Activated CD4-positive, CD25-positive, alpha-beta regulatory T cell (primary cell): ENCODE measurements around the gene CFAP221.
A peak's percentile ranks its signal among the peaks of the same experiment; 100 is the strongest.
"Not testable (repeated sequence)": the region's sequence is repeated elsewhere in the genome, so short reads cannot be mapped to it uniquely, and the experiment has no call there.

Source experiments
- DNase-seq, 4 experiments: peaks; one replicate each; lab custom pipeline; 2025; lab: John Stamatoyannopoulos, UW

CFAP221 gene

DNA sequence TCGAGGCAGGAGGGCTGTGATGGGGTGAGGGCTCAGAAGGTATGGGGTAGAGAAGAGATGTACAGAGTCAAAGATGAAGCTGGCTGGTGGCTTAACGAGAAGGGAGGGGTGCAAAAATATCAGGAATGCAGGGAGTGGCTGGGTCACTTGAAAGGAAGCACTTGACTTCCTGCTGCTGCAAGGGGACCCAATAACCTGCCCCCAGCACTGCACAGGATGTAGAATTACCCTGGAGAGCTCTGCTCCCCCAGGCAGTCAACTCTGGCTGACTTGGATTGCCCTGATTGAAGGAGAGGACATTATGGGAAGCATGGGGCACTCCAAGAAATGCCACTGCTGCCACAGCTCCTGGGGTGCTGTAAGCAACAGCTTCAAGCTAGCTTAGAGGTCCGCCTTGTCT, 41.8 kb downstream of the CFAP221 start:
- no peak for DNase-seq

DNA sequence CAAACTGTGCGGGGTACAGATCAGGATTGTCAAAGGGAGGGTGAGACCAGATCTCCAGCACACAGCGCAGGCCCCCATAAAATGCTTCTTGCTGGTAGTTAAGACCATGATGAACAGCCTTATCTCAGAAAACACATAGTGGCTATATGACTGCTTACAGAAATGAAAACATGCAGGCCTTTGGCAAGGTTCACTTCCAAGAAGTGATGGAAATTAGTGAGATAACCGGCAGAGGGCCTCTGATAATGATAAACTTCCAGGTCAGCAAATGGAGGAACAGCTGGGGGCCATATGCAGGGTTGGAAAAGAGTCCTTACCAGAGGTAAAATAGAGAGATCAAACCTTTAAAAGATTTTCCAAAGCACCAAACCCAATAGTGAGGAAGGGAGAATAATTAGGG, 46.6 kb downstream of the CFAP221 start:
- DNase-seq: no peak

DNA sequence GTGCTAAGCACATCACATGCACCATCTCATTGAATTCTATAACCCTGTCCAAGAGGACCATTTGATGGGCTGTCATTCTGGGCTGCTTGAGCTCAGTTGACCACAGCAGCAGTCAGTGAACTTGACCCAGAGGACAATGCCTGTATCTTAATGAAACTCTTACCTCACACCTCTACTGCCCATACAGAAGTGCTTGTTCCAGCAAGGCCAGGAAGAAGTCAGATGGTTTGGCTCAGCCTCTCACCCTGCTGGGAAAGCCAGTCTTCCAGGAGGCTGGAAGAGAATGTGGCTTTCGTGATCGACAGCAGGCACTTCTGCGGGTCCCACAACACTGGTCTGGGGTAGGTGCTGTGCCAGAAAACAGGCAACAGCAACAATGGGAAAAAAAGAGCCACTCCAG, 47.3 kb downstream of the CFAP221 start:
- no peak for DNase-seq

DNA sequence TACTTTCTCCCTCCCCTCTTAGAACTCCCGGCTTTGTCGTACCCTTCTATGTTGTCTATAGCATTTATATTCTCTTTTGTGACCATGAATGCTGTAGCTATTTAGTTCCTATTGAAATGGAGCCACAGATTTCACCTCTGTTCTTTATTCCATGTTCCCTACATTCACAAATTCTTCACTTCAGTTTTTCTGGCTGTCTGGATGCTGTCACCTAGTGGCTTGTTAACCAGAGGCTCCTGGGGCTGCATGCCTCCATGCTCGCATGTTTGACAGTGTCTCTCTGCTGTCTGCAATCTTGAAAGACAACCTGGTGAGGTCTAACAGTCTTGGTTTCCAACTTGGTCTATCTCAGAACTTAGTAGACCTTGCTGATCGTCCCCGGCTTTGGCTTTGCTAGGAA, 48.2 kb downstream of the CFAP221 start:
- no peak for DNase-seq

DNA sequence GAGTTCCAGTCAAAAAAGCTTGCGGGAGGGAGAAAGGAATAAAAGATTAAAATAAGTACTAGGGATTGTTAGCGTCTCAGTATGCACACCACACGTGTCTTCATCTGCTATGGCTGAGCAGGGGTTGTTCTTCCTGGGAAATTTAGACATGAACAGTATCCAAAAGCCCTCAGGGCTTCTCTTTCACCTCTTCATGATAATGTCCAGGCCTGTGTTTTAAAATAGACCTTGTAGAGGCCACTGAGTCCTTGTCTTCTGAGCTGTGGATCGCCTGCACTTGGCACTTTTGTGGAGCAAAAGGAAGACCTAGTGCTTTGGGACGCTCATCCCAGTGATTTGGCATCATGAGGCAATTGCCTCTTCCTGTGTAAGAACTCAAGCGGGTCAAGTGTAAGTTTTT, 52.4 kb downstream of the CFAP221 start:
- DNase-seq: no peak

DNA sequence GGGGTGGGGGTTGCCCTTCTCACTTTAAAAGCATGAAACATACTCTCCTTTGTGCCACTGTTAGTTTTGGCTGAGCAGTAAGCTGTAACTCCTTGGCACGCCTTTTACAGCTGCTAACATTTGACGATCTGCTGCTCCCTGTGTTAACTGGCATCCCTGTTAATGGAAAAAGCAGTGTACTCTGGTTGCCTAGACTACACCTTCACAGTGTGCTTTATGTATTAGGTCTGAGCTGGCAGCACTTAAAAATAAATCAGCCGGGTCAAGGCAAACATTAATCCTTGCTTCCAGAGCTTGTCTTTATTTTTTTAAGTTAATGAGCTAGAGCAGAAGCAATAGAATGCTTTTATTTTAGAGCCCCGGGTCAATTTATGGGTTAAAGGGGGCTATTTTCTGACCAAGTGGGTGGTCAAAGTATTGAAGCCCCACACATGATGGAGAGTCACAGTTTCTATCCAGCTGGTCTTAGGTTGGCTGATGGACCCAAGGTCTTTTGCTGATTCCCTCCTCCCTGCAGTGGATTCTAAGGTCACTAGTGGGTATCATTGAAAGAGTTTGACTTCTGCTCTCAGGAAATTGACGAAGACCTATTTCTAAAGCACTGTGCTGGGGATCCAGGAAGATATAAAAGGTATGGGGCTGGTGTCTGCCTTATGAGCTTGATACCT, 54.5 kb downstream of the CFAP221 start:
- DNase-seq: no peak

DNA sequence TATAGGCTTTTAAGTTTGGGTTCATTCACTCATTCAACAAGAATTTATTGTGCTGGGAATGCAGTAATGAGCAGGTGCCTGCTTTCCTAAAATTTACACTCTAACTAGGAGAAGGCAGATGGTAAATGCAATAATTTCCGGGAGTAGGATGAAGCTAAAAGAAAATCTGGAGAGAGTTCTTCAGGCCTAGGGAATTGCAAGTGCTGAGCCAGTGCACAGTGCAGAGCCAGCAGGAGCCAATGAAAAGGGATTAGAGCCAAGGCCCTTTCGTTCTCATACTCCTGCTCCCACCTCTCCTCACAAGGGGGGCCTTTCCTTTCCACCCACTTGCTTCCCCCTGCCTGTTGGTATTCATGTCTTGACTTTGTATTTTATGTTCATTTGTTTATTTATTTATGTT, 55.1 kb downstream of the CFAP221 start:
- DNase-seq: no peak

DNA sequence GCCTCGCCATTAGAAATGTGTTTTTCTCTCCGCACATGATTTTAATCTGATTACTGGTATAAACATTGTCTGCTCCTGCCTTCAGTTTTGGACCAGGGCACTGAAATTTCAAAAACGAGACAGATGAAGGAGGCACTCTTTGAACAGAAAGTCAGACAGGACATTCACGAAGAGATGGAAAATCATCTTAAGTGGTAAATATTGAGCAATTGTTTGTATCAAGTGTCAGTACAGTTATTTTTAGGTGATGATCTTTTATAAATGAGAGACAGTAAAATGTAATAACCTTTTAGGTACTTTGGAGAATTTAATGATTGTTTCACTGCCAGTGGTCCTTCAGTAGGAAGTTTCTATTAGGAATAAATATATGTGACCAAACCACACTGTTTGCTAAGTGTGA, 60.8 kb downstream of the CFAP221 start:
- no peak for DNase-seq

DNA sequence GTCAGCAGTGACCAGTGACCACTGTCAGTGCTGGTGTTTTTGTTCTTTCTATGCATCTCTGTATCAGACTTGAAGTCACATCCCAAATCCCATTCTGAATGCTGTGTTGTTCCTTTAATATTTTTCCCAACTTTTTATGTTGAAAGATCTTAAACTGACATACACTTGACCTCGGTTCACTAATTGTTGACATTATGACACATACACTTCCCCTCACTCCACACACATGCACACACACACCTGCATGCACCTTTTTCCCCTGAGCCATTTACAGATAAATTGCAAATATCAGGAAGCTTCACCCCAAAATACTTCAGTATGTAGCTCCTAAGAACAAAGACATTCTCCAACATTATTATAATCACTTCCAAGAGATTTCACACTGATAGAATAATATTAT, 62.4 kb downstream of the CFAP221 start:
- DNase-seq: no peak

DNA sequence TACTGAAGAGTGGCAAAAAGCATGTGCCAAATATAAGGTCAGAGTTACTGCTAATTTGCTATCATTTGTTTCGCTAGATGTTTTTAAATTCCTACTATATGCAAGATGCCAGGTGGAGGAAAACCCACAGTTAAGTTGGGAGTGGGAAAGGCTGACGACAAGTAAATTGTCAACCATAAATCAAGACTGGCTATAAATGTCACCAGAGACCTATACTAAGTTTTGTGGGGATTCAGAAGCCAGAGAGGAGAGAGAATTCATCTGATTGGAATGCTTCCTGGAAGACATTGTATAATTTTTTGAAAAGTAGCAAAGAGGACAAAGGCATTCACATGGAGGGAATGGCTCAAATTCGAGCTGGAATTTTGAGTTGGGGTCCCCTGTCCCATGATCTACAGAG, 64.3 kb downstream of the CFAP221 start:
- no peak for DNase-seq

DNA sequence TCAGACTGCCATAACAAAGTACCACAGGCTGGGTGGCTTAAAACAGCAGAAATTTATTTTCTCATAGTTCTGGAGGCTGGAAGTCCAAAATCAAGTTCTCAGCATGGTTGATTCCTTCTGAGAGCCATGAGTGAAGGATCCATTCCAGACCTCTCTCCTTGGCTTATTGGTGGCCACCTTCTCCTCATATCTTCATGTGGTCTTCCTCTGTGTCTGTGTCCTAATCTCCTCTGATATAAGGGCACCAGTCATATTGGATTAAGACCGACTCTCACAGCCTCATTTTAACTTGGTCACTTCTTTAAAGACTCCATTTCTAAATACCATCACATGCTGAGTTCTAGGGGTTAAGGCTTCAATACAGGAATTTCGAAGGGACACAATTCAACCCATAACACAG, 65.1 kb downstream of the CFAP221 start:
- DNase-seq: no peak

DNA sequence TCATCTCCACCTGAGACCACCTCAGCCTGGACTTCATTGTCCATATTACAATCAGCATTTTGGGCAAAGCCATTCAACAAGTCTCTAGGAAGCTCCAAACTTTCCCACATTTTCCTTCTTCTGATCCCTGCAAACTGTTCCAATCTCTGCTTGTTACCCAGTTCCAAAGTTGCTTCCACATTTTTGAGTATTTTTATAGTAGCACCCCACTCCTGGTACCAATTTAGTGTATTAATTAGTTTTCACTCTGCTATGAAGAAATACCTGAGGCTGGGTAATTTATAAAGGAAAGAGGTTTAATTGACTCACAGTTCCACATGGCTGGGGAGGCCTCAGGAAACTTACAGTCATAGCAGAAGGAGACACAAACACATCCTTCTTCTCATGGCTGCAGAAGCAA, 69.9 kb downstream of the CFAP221 start:
- not testable (repeated sequence) for DNase-seq

DNA sequence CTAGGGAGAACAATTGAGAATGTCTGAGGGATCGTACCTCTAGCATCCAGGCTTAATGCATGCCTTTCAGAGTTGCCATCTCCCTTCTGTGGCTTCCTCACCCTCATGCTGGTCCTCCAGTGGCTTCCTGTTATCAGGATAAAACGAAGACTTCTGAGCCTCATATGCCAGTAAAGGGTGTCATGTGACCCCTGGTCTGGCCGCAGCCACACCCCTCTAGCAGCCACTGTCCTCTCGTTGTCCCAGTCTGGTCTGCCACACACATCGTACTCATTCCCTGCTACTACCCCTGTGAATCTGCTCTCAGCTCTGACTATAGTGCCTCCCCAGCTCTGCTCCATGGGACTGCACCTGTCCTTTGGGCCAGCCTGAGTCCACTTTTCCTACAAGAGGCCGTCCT, 72.2 kb downstream of the CFAP221 start:
- DNase-seq: no peak

DNA sequence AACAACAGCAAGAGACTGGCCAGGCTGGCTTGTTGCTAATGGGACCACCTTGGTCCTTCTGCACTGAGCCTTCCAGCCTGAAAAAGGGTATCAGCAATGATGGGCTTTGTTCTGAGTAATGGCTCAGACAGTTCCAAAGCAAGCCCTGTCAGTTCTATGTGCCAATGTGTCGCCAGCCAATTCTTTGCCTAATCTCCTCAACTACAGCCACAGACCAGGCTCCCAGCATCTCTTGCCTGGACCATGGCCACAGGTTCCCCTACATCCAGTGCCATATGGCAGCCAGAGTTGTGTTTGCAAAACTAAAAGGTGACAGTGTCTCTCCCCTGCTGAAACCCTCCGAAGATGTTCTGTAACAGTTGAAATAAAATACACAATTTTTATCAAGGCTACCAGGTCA, 73.2 kb downstream of the CFAP221 start:
- DNase-seq: no peak

DNA sequence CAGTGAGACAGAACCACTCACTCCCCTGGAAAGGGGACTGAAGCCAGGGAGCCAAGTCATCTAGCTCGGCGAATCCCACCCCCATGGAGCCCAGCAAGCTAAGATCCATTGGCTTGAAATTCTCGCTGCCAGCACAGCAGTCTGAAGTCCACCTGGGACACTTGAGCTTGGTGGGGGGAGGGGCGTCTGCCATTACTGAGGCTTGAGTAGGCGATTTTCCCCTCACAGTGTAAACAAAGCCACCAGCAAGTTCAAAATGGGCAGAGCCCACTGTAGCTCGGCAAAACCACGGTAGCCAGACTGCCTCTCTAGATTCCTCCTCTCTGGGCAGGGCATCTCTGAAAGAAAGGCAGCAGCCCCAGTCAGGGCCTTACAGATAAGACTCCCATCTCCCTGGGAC, 74.5 kb downstream of the CFAP221 start:
- DNase-seq: not testable (repeated sequence)

DNA sequence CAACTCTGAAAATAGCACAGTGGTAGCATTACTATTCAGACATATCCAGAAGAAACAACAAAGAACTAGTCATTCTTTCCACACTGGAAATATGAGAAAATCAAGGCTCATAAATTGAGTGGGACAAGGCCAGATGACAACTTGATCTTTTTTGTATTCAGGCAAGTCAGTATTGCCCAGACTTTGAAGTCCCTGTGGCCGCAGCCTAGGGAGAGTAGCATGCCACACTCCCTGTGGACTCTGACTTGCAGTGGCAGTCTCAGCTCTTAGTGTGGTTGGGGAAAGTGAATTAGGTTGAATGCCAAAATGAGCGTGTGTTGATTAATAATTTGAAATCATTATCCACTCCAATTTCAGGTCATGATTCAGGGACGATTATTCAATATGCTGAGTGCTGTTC, 81.0 kb downstream of the CFAP221 start:
- no peak for DNase-seq

DNA sequence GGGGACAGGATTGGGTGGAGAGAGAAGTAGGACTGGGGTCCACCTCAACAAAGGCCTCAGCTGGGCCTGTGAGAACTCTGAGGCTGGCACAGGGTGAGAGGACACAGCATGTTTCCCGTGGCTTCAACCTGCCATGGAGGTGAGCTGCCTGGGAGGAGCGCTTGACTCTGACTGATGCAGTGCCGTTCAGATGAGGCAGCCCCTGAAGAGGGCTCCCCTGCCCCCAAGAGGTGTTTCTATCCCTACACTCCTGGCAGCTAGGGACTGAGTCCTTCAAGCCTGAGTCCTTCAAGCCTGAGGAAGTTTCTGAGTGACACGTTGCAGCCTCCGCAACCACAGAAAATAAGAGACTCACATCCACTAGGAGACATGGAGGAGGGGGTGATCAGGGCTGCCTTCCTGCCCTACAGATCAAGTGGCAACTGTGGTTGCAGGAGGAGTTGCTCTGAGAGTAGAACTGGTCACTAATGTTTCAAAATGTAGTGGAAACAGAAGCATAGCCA, 85.1 kb downstream of the CFAP221 start:
- no peak for DNase-seq

DNA sequence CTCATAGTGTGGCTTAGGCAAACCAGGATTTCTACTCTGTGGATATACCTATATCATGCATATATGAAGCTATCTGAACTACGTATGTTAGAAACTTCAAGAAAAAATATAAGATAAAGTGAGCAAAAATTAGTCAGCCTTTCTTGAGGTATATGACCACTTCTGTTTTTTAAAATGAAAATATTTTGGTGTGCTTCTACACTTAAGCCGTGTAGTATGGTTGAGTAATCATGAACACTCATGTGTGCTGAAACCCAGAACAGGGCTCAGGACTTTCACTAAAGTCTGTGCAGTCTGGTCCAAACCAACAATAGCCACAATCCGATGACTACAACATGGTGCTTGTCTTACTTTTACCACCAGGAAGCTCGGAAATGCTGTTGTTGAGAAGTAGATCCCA, 85.9 kb downstream of the CFAP221 start:
- DNase-seq: no peak

DNA sequence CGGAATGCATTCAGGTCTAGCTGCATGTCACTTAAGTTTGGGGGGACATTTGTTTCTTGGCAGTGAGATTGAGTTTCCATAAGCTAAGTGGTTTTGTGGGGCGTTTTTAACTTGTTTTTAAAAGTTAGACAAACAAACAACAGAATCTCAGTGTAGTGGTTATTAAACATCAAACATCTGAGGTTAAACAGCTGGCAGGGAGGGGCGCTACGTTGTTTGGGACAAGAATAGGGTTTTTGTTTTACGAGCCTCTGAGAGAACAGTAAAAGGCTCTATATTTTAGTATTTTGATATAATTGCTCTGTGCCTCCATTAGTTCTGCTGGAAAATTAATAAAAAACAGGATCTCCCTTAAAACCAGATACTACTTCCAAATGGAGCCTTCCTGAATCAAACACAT, 93.1 kb downstream of the CFAP221 start:
- DNase-seq: no peak

DNA sequence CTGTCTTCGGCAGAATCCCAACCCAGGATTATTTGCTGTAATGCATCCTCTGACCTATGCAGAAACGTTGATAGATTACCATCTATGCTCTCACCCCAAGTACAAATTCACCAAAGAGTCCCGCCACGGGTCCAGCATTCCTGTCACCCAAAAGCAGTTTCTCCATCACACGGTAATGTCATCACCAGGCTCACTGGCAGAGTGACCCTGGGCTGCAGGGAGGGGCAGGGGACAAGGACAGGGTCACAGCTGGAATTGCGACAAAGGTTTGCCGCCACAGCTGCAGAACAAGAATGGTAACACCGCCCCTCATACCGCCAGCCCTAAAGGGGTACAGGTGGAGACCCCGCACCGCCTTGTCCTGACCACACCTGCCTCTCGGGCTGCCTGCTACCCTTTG, 94.0 kb downstream of the CFAP221 start:
- DNase-seq: no peak

DNA sequence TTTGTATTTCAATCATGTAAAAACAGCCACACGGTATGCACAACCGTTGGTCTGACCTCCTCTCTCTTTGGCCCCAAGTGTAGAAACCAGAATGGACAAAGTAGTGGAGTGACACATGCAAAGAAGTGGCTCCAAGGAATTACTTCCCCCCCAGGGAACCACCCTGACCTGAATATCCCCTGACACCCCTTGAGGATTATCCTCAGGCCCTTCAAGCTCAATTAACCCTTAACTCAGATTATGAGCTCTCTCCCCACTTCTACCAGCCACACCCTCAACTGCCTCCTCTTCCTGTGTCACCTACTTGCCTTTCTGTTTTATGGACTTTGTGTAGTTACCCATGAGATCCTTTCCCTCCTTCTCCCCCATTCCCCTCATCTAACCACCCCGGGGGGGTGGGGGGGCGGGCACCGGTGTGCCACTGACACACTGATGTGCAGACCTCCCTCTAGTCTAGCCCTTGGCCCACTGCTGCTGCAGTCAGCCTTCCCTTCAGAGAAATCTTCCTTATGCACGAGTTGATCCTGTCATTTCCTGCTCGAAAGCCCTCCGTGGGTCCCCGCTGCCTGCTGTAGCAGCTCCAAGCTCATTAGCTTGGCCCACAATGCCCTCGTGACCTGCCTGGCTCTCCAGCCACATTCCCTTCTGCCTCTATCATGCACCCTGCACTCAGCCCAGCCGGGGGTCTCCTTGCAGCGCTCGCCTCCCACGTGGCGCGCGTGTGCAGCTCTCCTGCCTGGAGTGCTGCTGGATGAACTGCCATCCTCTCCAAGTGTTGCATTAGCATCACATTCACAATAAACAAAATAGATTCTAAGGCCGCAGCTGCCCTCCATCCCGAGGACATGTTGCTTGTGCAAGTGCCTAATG, 94.7 kb downstream of the CFAP221 start:
- DNase-seq: no peak

DNA sequence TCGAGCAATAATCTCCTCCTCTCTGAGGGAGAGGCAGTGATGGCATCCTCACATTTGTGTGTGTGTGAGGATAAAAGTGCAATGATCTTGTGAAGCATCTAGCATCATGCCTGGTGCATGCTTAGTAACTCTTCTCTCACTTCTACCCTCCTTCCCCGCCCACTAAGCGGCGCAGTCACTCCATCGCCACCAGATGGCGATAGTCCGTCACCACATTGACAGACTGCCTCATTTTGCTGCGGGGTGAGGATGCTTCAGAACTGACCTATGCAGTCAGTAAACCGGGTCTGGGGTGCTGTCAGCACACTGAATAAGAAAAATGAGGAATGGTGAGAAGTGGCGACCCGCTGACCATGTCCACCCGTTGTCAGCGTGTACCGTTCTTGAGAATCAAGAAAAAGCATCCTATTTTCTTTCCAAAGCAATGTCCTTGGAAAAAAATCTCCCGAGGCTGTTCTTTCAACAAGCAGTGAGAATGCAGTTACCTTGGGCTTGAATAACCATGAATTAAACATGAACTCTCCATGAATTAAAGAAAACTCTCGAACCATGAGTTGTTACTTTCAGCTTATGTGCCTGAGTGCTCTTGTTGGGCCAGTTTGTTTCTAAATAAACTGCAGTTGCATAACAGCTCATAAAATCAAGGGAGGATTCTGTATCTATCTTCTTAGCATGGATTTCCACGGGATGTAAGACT, 97.5 kb downstream of the CFAP221 start:
- peak; percentile 12 to 53 (median 44) for DNase-seq

DNA sequence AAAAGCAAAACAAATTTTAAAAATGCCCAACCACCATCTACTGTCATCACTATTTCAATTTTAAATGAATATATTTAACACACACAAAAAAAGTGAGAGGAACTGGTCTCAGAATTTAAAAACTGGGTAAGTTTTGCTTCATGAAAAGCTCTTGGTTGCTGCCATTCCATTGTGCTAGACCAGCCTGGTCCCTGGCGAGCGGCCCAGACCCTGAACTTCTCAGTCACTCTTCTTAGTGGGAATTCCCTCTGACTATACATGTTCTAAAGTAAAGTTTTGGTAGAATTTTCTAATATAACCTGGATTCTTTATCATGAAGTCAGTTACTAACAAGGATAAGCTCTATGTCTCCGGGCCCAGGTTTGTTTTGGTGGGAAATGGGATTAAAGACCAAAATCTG, 99.9 kb downstream of the CFAP221 start:
- no peak for DNase-seq
